GM12878 (cell line): ENCODE measurements around the gene CES3. TPM values are rescaled to one million over a fixed set of nuclear protein-coding genes. Genes with fewer than 3 reads are reported as not detected.

Experiments used
- ATAC-seq: fragments of 200-7000 bp; cut with Tn5 transposase; 3 replicates; pipeline ENCODE4 v1.9.1; 2020; ENCODE audit warnings: mild to moderate bottlenecking, moderate library complexity
- BruUV-seq: library from RNA; stranded (reverse); fragments of 400-500 nt; replicated peaks from 2 replicates; lab custom pipeline; 2021; lab: Mats Ljungman, UMichigan
- CTCF ChIA-PET: fragments of 300-600 bp; sonication (Branson Sonifier 250); formaldehyde crosslinking; extraction: SDS; loops from one replicate; lab custom pipeline; 2021; ENCODE audit warnings: inconsistent platforms; lab: Yijun Ruan, JAX
- POLR2A ChIA-PET: fragments of 350-600 bp; formaldehyde crosslinking; extraction: SDS; loops from one replicate; lab custom pipeline; 2021; ENCODE audit warnings: inconsistent platforms; lab: Charles Lee
- RAD21 ChIA-PET: fragments of 300-600 bp; sonication (Branson Sonifier 250); formaldehyde crosslinking; loops from one replicate; lab custom pipeline; 2023; ENCODE audit warnings: antibody characterized with exemption; ENCODE audit not compliant: unreplicated experiment; lab: Charles Lee
- SMC1A ChIA-PET: fragments of 300-600 bp; sonication (Branson Sonifier 250); formaldehyde crosslinking; loops from one replicate; lab custom pipeline; 2023; ENCODE audit not compliant: unreplicated experiment, uncharacterized antibody; lab: Charles Lee
- DNase-seq: peaks from one replicate; pipeline ENCODE4 v3.0.0-alpha.2; 2011; ENCODE audit warnings: low read depth, low spot score
- FAIRE-seq: peaks from 3 replicates; lab custom pipeline; 2011; peaks lifted over from hg19 to GRCh38; lab: Jason Lieb, UNC
- H2AFZ ChIP-seq: 2 replicates; pipeline ENCODE4 v1.6.0; 2011; ENCODE audit warnings: low read depth, low read length, control low read depth; ENCODE audit not compliant: control insufficient read depth
- H3K27ac ChIP-seq: 2 replicates; pipeline ENCODE4 v1.5.1; 2011; ENCODE audit warnings: control low read depth; ENCODE audit not compliant: control insufficient read depth, insufficient read depth
- H3K27me3 ChIP-seq, 2 experiments: replicated peaks in 1 of 2; 2 replicates each; pipeline versions ENCODE4 v1.6.0 to v1.6.1; 2011; ENCODE audit warnings: low read length in 1 of 2; ENCODE audit not compliant: control insufficient read depth in 2 of 2, insufficient read depth in 2 of 2
- H3K36me3 ChIP-seq, 2 experiments: 2 replicates each; pipeline ENCODE4 v1.5.1; 2011; ENCODE audit warnings: low read length in 1 of 2; ENCODE audit not compliant: control insufficient read depth in 2 of 2, insufficient read depth in 2 of 2
- H3K4me1 ChIP-seq: 2 replicates; pipeline ENCODE4 v1.6.1; 2011; ENCODE audit warnings: mild to moderate bottlenecking, low read length, moderate library complexity, mixed read lengths; ENCODE audit not compliant: control insufficient read depth, insufficient read depth
- H3K4me2 ChIP-seq: 2 replicates; pipeline ENCODE4 v1.6.0; 2011; ENCODE audit warnings: control low read depth; ENCODE audit not compliant: control insufficient read depth, insufficient read depth
- H3K4me3 ChIP-seq: fragments of 200-600 bp; sonication (generic); 2 replicates; pipeline ENCODE4 v1.5.1; 2016
- H3K79me2 ChIP-seq: 2 replicates; pipeline ENCODE4 v1.6.0; 2011; ENCODE audit warnings: low read length; ENCODE audit not compliant: control insufficient read depth, insufficient read depth
- H3K9ac ChIP-seq: 2 replicates; pipeline ENCODE4 v1.8.0; 2011; ENCODE audit warnings: low read length, control low read depth, mixed read lengths; ENCODE audit not compliant: control insufficient read depth, insufficient read depth
- H3K9me3 ChIP-seq: replicated peaks from 3 replicates; pipeline ENCODE4 v1.5.1; 2011; ENCODE audit warnings: mild to moderate bottlenecking, low read length; ENCODE audit not compliant: control insufficient read depth, insufficient read depth
- H4K20me1 ChIP-seq: 2 replicates; pipeline ENCODE4 v1.6.0; 2011; ENCODE audit not compliant: control insufficient read depth, insufficient read depth
- BRCA1 ChIP-seq: IDR thresholded peaks from 2 replicates; pipeline ENCODE4 v1.6.1; 2011; ENCODE audit warnings: low read depth, low read length, improper control_type of control experiment
- HDGF ChIP-seq: fragments of 450-650 bp; IDR thresholded peaks from 2 replicates; pipeline ENCODE4 v1.6.1; 2016; ENCODE audit warnings: antibody characterized with exemption
- IKZF2 ChIP-seq, 2 experiments: fragments of 450-650 bp; IDR thresholded peaks; 2 replicates each; pipeline ENCODE4 v1.6.1; 2017; ENCODE audit warnings: mild to moderate bottlenecking in 2 of 2, moderate library complexity in 2 of 2
- MEF2A ChIP-seq: IDR thresholded peaks from 2 replicates; pipeline ENCODE4 v1.6.1; 2011; ENCODE audit warnings: low read depth, mild to moderate bottlenecking, low read length, moderate library complexity; ENCODE audit not compliant: insufficient read depth
- MEF2B ChIP-seq: fragments of 450-650 bp; IDR thresholded peaks from 2 replicates; pipeline ENCODE4 v1.6.1; 2018; ENCODE audit warnings: mild to moderate bottlenecking, moderate library complexity; ENCODE audit not compliant: partially characterized antibody, poor library complexity, severe bottlenecking
- NFXL1 ChIP-seq: fragments of 450-650 bp; IDR thresholded peaks from 2 replicates; pipeline ENCODE4 v1.6.1; 2017; ENCODE audit warnings: antibody characterized with exemption, mild to moderate bottlenecking, borderline replicate concordance
- SREBF1 ChIP-seq: IDR thresholded peaks from 2 replicates; pipeline ENCODE4 v1.6.1; 2012; ENCODE audit warnings: mild to moderate bottlenecking, low read length
- TCF12 ChIP-seq: IDR thresholded peaks from 2 replicates; pipeline ENCODE4 v1.6.1; 2011; ENCODE audit warnings: low read depth, mild to moderate bottlenecking, low read length
- TCF7 ChIP-seq: IDR thresholded peaks from 2 replicates; pipeline ENCODE4 v1.6.1; 2014; ENCODE audit warnings: antibody characterized with exemption, borderline replicate concordance
- WGBS: methylation state at CpG from one replicate; pipeline ENCODE4 v1.1.6; 2016; ENCODE audit warnings: low lambda C conversion rate; ENCODE audit not compliant: insufficient replicate concordance, insufficient coverage; ENCODE audit errors: missing lambda C conversion rate; 5-methylcytosine and 5-hydroxymethylcytosine counted together
- in situ Hi-C: fragments of 300-500 bp; cut with MboI; formaldehyde crosslinking; loops from 9 replicates; pipeline ENCODE4 v1.14.3; 2018; ENCODE audit warnings: mixed read lengths
- intact Hi-C: fragments of 100-400 bp; cut with micrococcal nuclease; formaldehyde crosslinking; loops from one replicate; pipeline ENCODE4 v1.14.2; 2022; ENCODE audit not compliant: unreplicated experiment
- polyA plus RNA-seq, 11 experiments: library from polyadenylated mRNA; depleted of rRNA in 4 of 11; unstranded in 6 of 11; stranded (reverse) in 5 of 11; fragments of >200 nt; fragmentation: Nextera tagmentation in 4 of 11; fragmentation: Illumina TruSeq in 1 of 11; extraction: Ambion mirVana in 4 of 11; extraction: Trizol in 1 of 11; gene quantifications; 1 replicate in 1 of 11; 2 replicates in 10 of 11; pipeline versions ENCODE4 v1.2.1 to v1.2.3, GENCODE V29; 2011 to 2016; ENCODE audit warnings: inconsistent platforms in 2 of 11, missing spikeins in 2 of 11, low read depth in 1 of 11
- total RNA-seq, 4 experiments: library from RNA; depleted of rRNA in 3 of 4; stranded (reverse); fragments of >200 nt in 3 of 4; fragmentation: Illumina TruSeq in 1 of 4; extraction: Trizol in 1 of 4; gene quantifications; 2 replicates each; pipeline versions ENCODE4 v1.2.1 to v1.2.3, GENCODE V29; 2013 to 2021
- TF ChIP-seq, protein P1 (sequence below): fragments of 450-650 bp; IDR thresholded peaks from 2 replicates; pipeline ENCODE4 v1.6.1; 2014; ENCODE audit warnings: mild to moderate bottlenecking
- TF ChIP-seq, protein P2 (sequence below): fragments of 450-650 bp; IDR thresholded peaks from 2 replicates; pipeline ENCODE4 v1.6.1; 2017; ENCODE audit warnings: mild to moderate bottlenecking, moderate library complexity
- TF ChIP-seq, protein P3 (sequence below): fragments of 450-650 bp; IDR thresholded peaks from 2 replicates; pipeline ENCODE4 v1.6.1; 2016; ENCODE audit warnings: mild to moderate bottlenecking

CES3 gene
- total and polyA plus RNA-seq, 10 of the 15 experiments (the other 5 are each of a cell fraction or from before 2014, with no cell fraction given): 0.09 to 3.1 (median 0.76) TPM

DNA sequence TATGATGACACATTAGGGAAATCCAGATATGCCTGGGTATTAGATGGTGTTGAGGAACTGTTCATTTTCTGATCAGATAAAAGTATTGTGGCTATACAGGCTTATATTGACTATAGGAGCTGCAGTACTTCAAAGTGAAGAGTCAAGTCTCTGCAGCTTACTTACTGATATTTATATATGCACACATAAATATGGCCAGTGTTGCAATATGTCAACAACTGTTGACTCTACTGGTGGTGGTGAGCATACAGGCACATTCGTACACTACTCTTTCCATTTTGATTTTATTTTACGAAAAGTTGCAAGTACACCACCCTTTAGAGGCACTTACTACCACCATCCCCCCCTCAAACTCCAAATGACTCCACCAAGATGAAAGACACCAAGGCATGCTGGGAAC lies 29.4 kb upstream of the CES3 start:
- Histone ChIP-seq H3K79me2 (peaks cover 33% of the 10 kb centered on the region), H3K36me3 (no peaks in the 10 kb centered on the region), H3K9me3 (no peaks in the 10 kb centered on the region), H3K27ac (no peak overlapping the region), H3K4me1 (peaks cover 25% of the 10 kb centered on the region), H3K4me3 (no peak overlapping the region), H3K4me2 (no peak overlapping the region), H2AFZ (no peak overlapping the region), H4K20me1 (no peaks in the 10 kb centered on the region), H3K9ac (no peak overlapping the region), H3K27me3 (no peaks in the 10 kb centered on the region)
- ChIA-PET CTCF (interaction anchor here (0.8 to 2.3 kb wide), 3 partner anchors 12 to 37 kb away, joined by 4 to 10 read pairs (median 4); no protein-coding TSS in a partner anchor), POLR2A (interaction anchor here (0.6 kb wide), 1 partner anchor 1190 kb away, joined by 3 read pairs; no protein-coding TSS in a partner anchor), RAD21 (no interaction called here), SMC1A (no interaction called here)
- FAIRE-seq: no peak
- ATAC-seq: no peak
- intact Hi-C loops: no loop called here
- WGBS: 88% methylated on average over 2 of the region's 2 CpGs
- BruUV-seq: no TSS peak
- no peak for DNase-seq
- no peak for TF ChIP-seq TCF7
- TF ChIP-seq, protein P1, sequence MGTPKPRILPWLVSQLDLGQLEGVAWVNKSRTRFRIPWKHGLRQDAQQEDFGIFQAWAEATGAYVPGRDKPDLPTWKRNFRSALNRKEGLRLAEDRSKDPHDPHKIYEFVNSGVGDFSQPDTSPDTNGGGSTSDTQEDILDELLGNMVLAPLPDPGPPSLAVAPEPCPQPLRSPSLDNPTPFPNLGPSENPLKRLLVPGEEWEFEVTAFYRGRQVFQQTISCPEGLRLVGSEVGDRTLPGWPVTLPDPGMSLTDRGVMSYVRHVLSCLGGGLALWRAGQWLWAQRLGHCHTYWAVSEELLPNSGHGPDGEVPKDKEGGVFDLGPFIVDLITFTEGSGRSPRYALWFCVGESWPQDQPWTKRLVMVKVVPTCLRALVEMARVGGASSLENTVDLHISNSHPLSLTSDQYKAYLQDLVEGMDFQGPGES: no peak
- in situ Hi-C loops: loop anchor here (10.0 kb wide), 1 partner anchor 63 kb away; no protein-coding TSS in a partner anchor

DNA sequence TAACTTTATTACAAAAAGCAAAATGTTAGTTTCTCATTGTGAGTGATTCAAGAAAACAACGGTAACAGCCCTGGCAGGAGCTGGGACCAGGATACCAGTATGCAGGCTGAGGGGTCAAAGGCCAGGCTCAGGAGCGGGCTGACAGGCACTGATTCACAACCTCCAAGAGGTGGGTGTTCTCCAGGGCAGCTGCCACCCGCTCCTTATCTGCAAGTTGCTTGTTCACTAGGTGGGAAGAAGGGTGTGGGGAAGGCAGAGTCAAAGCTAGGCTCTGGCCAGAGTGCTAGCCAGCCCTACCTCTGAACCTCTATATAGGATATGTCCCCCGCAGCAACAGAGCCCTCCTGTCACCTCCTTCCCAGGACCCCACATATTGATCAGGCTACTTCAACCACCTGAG lies 29.0 kb upstream of the CES3 start:
- Histone ChIP-seq H3K9me3 (no peaks in the 10 kb centered on the region), H3K36me3 (no peaks in the 10 kb centered on the region), H3K27me3 (no peaks in the 10 kb centered on the region), H3K4me3 (no peak overlapping the region), H3K4me2 (peak overlapping the region; percentile 95; the same call in 1 of the 2 replicates), H3K79me2 (peaks cover 33% of the 10 kb centered on the region), H3K27ac (no peak overlapping the region), H2AFZ (no peak overlapping the region), H3K4me1 (peaks cover 21% of the 10 kb centered on the region), H4K20me1 (no peaks in the 10 kb centered on the region), H3K9ac (no peak overlapping the region; the same call in 1 of the 2 replicates)
- in situ Hi-C loops (loop anchor here (10.0 kb wide), 1 partner anchor 63 kb away; no protein-coding TSS in a partner anchor), intact Hi-C loops (no loop called here)
- DNase-seq (no peak), ATAC-seq (no peak), FAIRE-seq (no peak)
- ChIA-PET RAD21 (interaction anchor here (1.1 kb wide), 1 partner anchor 51 kb away, joined by 3 read pairs; the partner anchor contains the start of gene PDP2), CTCF (interaction anchor here (1.7 to 2.3 kb wide), 2 partner anchors 22 to 37 kb away, joined by 4 to 10 read pairs; no protein-coding TSS in a partner anchor), POLR2A (no interaction called here), SMC1A (no interaction called here)
- BruUV-seq: no TSS peak
- 100% methylated on average over 4 of the region's 4 CpGs for WGBS
- TF ChIP-seq HDGF (no peak), IKZF2 (IDR thresholded peaks at IDR 0.05) (no peak), NFXL1 (no peak), TCF12 (no peak), BRCA1 (no peak), MEF2B (no peak), SREBF1 (no peak), MEF2A (no peak)
- TF ChIP-seq, protein P2, sequence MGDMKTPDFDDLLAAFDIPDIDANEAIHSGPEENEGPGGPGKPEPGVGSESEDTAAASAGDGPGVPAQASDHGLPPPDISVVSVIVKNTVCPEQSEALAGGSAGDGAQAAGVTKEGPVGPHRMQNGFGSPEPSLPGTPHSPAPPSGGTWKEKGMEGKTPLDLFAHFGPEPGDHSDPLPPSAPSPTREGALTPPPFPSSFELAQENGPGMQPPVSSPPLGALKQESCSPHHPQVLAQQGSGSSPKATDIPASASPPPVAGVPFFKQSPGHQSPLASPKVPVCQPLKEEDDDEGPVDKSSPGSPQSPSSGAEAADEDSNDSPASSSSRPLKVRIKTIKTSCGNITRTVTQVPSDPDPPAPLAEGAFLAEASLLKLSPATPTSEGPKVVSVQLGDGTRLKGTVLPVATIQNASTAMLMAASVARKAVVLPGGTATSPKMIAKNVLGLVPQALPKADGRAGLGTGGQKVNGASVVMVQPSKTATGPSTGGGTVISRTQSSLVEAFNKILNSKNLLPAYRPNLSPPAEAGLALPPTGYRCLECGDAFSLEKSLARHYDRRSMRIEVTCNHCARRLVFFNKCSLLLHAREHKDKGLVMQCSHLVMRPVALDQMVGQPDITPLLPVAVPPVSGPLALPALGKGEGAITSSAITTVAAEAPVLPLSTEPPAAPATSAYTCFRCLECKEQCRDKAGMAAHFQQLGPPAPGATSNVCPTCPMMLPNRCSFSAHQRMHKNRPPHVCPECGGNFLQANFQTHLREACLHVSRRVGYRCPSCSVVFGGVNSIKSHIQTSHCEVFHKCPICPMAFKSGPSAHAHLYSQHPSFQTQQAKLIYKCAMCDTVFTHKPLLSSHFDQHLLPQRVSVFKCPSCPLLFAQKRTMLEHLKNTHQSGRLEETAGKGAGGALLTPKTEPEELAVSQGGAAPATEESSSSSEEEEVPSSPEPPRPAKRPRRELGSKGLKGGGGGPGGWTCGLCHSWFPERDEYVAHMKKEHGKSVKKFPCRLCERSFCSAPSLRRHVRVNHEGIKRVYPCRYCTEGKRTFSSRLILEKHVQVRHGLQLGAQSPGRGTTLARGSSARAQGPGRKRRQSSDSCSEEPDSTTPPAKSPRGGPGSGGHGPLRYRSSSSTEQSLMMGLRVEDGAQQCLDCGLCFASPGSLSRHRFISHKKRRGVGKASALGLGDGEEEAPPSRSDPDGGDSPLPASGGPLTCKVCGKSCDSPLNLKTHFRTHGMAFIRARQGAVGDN: no peak
- TF ChIP-seq, protein P3, sequence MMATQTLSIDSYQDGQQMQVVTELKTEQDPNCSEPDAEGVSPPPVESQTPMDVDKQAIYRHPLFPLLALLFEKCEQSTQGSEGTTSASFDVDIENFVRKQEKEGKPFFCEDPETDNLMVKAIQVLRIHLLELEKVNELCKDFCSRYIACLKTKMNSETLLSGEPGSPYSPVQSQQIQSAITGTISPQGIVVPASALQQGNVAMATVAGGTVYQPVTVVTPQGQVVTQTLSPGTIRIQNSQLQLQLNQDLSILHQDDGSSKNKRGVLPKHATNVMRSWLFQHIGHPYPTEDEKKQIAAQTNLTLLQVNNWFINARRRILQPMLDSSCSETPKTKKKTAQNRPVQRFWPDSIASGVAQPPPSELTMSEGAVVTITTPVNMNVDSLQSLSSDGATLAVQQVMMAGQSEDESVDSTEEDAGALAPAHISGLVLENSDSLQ: no peak
